Gastrocnemius medialis (tissue), 4 donors: ENCODE data around the gene SMO. TPM values are rescaled to one million over a fixed set of nuclear protein-coding genes. Genes with fewer than 3 reads are reported as not detected.

Source experiments
- ATAC-seq, 2 donors: fragments of 150-250 bp; one replicate each; pipeline ENCODE4 v1.9.1; 2016
- DNase-seq, 2 donors: peaks; one replicate each; pipeline ENCODE4 v3.0.0-alpha.2; 2019
- H3K27ac ChIP-seq, 4 donors: fragments of 200-600 bp; sonication (generic); 1 replicate in 1 of 4; 2 replicates in 3 of 4; pipeline ENCODE4 v1.5.1; 2016 to 2018; ENCODE audit warnings: mild to moderate bottlenecking in 2 of 4, moderate library complexity in 1 of 4
- H3K27me3 ChIP-seq, 3 donors: fragments of 200-600 bp; sonication (generic) in 2 of 3; 1 replicate in 1 of 3; 2 replicates in 2 of 3; pipeline versions ENCODE4 v1.5.1 to v1.6.0; 2016 to 2019; ENCODE audit warnings: mild to moderate bottlenecking in 1 of 3, moderate library complexity in 1 of 3
- H3K36me3 ChIP-seq, 2 donors: fragments of 200-600 bp; sonication (generic) in 1 of 2; one replicate each; pipeline ENCODE4 v1.5.1; 2017 to 2018
- H3K4me1 ChIP-seq, 2 donors: fragments of 200-600 bp; sonication (generic) in 1 of 2; one replicate each; pipeline ENCODE4 v1.5.1; 2016 to 2017; ENCODE audit warnings: mild to moderate bottlenecking in 2 of 2
- H3K4me3 ChIP-seq, 4 donors: fragments of 200-600 bp; sonication (generic) in 3 of 4; 1 replicate in 1 of 4; 2 replicates in 3 of 4; pipeline ENCODE4 v1.5.1; 2016 to 2019; ENCODE audit warnings: mild to moderate bottlenecking in 2 of 4
- H3K9me3 ChIP-seq, 3 donors: fragments of 200-600 bp; sonication (generic) in 2 of 3; 1 replicate in 1 of 3; 2 replicates in 2 of 3; pipeline ENCODE4 v1.5.1; 2016 to 2019
- CTCF ChIP-seq, 5 experiments: fragments of 450-650 bp in 3 of 5; fragments of 200-600 bp in 2 of 5; sonication (generic) in 2 of 5; IDR thresholded peaks in 4 of 5; conservative IDR thresholded peaks in 1 of 5; 1 replicate in 4 of 5; 2 replicates in 1 of 5; pipeline ENCODE4 v1.5.1; 2016 to 2019; ENCODE audit warnings: antibody characterized with exemption in 5 of 5, mild to moderate bottlenecking in 3 of 5, moderate library complexity in 3 of 5
- POLR2A ChIP-seq, 2 donors: fragments of 450-650 bp; IDR thresholded peaks; one replicate each; pipeline ENCODE4 v1.6.1; 2017; ENCODE audit warnings: antibody characterized with exemption in 2 of 2, mild to moderate bottlenecking in 2 of 2, moderate library complexity in 2 of 2
- in situ Hi-C, 4 donors: fragments of 200-750 bp; cut with MboI; loops; one replicate each; pipeline versions ENCODE4 v1.15.0 to v1.8.0; 2017; ENCODE audit warnings: low sequenced_read_pairs in 4 of 4
- intact Hi-C: fragments of 100-400 bp; cut with DNase I; formaldehyde crosslinking; loops from one replicate; pipeline ENCODE4 v1.15.1; 2023; ENCODE audit warnings: low total_unique reads
- total RNA-seq, 4 donors: library from RNA; depleted of rRNA; stranded (reverse); fragments of >200 nt; gene quantifications; one replicate each; pipeline versions ENCODE4 v1.1.0 to v1.2.3, GENCODE V29; 2016

SMO gene
- total RNA-seq, 4 donors from 2014 or later = 1.1 to 1.6 (median 1.2) TPM

DNA sequence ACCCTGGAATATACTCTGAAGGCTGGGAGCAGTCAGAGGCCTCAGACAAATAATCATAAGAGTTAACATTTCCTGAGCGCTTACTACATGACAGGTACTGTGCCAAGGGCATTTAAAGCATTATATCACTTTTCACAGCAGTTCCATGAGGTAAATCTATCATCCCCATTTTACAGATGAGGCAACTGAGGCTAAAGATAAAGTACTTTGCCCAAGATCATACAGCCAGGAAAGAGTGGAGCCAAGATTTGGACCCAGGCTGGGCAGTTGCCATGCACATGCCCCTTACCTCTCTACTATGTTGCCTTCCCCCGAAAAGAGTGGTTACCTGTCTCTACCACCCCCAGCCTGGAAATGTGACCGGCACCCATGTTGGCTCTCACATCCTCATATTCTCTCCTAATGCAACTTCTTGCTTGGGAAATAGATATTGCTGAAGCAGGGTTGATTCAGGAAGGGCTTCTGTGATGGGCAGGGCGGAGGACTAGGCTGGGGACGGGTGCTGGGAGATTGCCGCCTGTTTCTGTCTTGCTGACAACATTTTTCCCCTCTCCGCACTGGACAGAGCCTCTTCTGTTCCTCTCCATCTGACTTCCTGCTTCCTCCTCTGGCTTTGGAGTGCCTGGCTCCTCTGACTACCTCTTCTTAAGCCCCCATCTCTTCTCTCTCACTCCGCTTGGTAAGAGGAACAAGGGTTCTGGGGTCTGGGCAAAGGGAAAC, 13.8 kb downstream of the SMO start:
- Histone ChIP-seq H3K27ac (no peak overlapping the region), H3K4me1 (no peaks in the 10 kb centered on the region), H3K9me3 (no peaks in the 10 kb centered on the region), H3K4me3 (no peak overlapping the region), H3K36me3 (no peaks in the 10 kb centered on the region), H3K27me3 (no peaks in the 10 kb centered on the region)
- no peak for ATAC-seq
- intact Hi-C loops = no loop called here
- TF ChIP-seq POLR2A (IDR thresholded peaks at IDR 0.05) (no peak), CTCF (IDR thresholded peaks at IDR 0.05 in 4 of 5, conservative IDR thresholded peaks at IDR 0.05 in 1 of 5) (no peak)
- DNase-seq = no peak
- in situ Hi-C loops = loop anchor here in 2 of 4 donors (5.0 to 25.0 kb wide), 2 partner anchors 40 to 260 kb away; no protein-coding TSS in a partner anchor

GRCh38 chr7:129203050-129203741, 14.8 kb downstream of the SMO start:
- no peak for TF ChIP-seq CTCF (IDR thresholded peaks at IDR 0.05 in 4 of 5, conservative IDR thresholded peaks at IDR 0.05 in 1 of 5)
- no peak for TF ChIP-seq POLR2A (IDR thresholded peaks at IDR 0.05)
- H3K27ac ChIP-seq = no peak overlapping the region
- H3K4me3 ChIP-seq = no peak overlapping the region
- ATAC-seq (no peak), DNase-seq (no peak)
- no peaks in the 10 kb centered on the region for H3K36me3 ChIP-seq
- no peaks in the 10 kb centered on the region for H3K27me3 ChIP-seq
- in situ Hi-C loops = loop anchor here in 2 of 4 donors (5.0 to 25.0 kb wide), 2 partner anchors 41 to 259 kb away; no protein-coding TSS in a partner anchor
- no peaks in the 10 kb centered on the region for H3K9me3 ChIP-seq
- intact Hi-C loops = no loop called here
- H3K4me1 ChIP-seq = no peaks in the 10 kb centered on the region

DNA sequence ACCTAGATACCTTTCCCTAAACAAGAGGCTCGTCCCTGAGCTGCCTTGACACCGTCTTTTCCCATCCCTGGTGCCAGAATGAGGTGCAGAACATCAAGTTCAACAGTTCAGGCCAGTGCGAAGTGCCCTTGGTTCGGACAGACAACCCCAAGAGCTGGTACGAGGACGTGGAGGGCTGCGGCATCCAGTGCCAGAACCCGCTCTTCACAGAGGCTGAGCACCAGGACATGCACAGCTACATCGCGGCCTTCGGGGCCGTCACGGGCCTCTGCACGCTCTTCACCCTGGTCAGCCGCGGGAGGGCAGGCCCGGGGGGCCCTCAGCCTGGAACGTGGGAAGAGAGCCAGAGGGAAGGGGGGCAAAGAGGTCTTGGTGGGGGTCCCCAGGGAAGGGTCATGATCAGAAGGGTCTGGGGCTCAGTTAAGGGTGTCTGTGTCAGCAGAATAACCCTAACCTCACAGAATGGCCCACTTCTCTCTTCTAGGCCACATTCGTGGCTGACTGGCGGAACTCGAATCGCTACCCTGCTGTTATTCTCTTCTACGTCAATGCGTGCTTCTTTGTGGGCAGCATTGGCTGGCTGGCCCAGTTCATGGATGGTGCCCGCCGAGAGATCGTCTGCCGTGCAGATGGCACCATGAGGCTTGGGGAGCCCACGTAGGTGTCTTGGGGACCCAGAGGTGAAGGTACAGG, 16.8 kb downstream of the SMO start:
- in situ Hi-C loops (loop anchor here in 1 of 4 donors (25.0 kb wide), 1 partner anchor 257 kb away; no protein-coding TSS in a partner anchor), intact Hi-C loops (no loop called here)
- Histone ChIP-seq H3K27me3 (no peaks in the 10 kb centered on the region), H3K4me1 (no peaks in the 10 kb centered on the region), H3K4me3 (no peak overlapping the region), H3K36me3 (no peaks in the 10 kb centered on the region), H3K27ac (no peak overlapping the region), H3K9me3 (no peaks in the 10 kb centered on the region)
- DNase-seq (no peak), ATAC-seq (no peak)
- TF ChIP-seq POLR2A (IDR thresholded peaks at IDR 0.05) = no peak
- no peak for TF ChIP-seq CTCF (IDR thresholded peaks at IDR 0.05 in 4 of 5, conservative IDR thresholded peaks at IDR 0.05 in 1 of 5)

DNA sequence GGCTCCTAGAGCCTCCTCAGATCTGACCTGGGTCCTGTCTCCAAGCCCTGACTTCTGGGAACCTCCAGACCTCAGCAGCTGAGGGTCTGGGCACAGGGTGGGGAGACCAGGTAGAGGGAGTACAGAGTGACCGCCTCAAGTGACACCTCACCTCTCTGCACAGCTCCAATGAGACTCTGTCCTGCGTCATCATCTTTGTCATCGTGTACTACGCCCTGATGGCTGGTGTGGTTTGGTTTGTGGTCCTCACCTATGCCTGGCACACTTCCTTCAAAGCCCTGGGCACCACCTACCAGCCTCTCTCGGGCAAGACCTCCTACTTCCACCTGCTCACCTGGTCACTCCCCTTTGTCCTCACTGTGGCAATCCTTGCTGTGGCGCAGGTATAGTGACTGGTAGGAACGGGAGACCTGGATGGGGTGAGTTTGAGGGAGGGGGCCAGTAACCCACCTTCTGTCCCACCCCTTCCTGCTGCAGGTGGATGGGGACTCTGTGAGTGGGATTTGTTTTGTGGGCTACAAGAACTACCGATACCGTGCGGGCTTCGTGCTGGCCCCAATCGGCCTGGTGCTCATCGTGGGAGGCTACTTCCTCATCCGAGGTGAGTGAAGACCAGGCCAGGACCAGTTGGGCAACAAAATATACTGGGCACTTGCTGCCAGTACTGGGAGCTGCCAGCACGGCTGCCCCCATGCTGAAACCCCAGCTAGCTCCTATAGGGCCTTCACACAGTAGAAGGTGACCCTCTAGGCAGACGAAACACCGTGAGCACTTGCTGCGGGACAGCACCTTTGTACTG, 17.8 kb downstream of the SMO start:
- in situ Hi-C loops (loop anchor here in 1 of 4 donors (25.0 kb wide), 1 partner anchor 256 kb away; no protein-coding TSS in a partner anchor), intact Hi-C loops (no loop called here)
- ATAC-seq = no peak
- Histone ChIP-seq H3K36me3 (no peaks in the 10 kb centered on the region), H3K27me3 (no peaks in the 10 kb centered on the region), H3K27ac (no peak overlapping the region), H3K4me1 (peaks cover 0 to 3% of the 10 kb centered on the region in 2 donors), H3K4me3 (no peak overlapping the region), H3K9me3 (no peaks in the 10 kb centered on the region)
- TF ChIP-seq POLR2A (IDR thresholded peaks at IDR 0.05) = no peak
- no peak for TF ChIP-seq CTCF (IDR thresholded peaks at IDR 0.05 in 4 of 5, conservative IDR thresholded peaks at IDR 0.05 in 1 of 5)
- no peak for DNase-seq
